NCI-H187 (cell line): ENCODE results near the gene RLN3.
A peak's percentile ranks its signal among the peaks of the same experiment; 100 is the strongest.

Experiments
- DNase-seq, 2 experiments: peaks; one replicate each; lab custom pipeline; 2025; lab: John Stamatoyannopoulos, UW

Gene RLN3, protein sequence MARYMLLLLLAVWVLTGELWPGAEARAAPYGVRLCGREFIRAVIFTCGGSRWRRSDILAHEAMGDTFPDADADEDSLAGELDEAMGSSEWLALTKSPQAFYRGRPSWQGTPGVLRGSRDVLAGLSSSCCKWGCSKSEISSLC

DNA sequence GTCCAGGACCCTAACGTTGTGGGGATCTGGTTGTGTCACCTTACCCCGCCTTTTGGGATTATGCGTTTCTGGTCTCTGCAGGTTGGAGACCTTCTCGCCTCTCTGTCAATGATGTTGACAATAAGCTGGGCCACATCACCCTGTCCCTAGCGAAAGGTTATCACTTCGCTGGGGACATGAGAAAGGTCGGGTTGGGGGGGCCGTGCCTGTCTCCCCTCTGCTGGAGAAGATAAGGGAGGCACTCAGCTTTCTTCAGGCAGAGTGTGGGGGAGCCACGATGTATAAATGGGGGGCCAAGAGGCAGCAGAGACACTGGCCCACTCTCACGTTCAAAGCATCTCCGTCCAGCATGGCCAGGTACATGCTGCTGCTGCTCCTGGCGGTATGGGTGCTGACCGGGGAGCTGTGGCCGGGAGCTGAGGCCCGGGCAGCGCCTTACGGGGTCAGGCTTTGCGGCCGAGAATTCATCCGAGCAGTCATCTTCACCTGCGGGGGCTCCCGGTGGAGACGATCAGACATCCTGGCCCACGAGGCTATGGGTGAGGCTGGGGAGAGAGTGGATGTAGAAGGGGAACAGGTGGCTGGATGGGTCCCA, at the start of gene RLN3:
Gene RLN3 (plus strand): TSS at position 293 of the 595 bp plus-strand sequence. CDS start 57 bp downstream, at position 350.
- no peak for DNase-seq

DNA sequence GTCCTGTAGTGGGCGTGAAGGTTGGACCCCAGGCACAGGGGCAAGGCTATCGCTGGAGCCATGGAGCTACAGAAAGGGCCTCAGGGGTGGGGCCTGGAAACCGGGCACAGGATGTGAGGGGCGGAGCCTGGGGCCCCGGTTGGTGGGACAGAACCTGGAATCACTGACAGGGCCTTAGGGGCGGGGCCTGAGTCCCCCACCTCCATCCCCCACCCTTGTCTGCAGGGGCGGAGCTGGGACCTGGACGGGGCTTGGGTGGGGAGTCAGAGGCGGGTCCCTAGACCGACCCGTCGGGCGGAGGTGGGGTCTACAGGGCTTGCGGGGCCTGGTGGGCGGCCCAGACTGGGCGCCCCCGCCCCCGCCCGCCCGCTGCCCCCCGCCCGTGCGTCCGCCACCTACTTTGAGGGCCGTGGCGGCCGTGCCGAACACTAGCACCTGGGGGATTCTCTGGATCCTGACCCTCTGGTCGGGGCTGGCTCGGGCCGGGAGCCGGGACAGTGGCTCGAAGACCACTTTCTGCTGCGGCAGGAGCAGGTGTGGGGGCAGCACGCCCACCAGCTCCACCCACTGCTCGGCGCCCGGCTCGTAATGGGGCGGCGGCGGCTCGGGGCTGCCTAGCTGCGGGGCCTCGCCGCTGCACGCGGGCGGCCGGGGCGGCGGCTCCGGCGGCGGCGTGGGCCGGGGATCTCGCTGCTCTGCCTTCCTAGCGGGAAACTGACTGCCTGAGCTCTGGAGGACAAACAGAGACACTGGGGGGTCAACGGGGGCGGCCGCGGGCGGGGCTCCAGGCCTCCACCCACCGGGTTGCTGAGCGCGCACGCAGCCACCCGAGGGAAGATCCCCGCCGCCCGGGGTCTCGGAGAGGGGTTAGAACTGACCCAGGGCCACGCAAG, 49.4 kb upstream of the RLN3 start:
- DNase-seq: no peak

DNA sequence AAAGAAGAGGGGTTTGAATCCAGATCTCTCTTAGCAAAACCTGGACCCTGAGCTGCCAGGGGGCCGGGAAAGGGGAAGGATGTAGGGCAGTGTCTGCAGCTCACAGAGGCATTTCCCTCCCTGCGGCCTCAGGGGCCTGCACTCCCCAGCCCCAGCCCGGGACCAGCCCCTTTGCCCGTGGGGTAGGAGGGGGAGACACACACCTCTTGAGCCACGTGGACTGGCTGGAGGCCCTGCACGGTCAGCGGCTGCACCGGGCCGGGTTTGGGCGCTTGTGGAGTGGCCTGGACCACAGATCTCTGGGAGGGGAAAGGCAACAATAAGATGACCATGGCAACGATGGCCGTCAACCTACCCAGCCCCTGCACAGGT, 48.7 kb upstream of the RLN3 start:
- DNase-seq: no peak

DNA sequence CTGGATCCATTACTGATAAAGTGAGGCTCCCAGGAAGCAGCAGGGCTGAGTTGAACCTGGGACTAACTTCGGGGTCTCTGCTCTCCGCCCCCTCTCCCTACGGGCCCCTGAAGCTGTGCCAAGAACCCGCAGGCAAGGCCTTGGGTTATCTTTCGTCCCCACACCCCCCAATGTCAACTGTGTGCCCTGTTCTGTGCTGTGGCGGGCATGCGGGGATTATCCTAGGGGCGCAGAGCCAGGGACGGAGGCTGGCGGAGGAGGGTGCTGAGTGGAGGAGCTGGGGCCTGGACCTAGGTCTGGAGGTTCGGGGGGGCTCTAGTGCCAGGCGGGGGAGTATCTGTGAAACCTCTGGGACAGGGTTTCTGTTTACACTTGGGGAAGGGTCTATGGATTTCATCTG, 48.3 kb upstream of the RLN3 start:
- DNase-seq: no peak

DNA sequence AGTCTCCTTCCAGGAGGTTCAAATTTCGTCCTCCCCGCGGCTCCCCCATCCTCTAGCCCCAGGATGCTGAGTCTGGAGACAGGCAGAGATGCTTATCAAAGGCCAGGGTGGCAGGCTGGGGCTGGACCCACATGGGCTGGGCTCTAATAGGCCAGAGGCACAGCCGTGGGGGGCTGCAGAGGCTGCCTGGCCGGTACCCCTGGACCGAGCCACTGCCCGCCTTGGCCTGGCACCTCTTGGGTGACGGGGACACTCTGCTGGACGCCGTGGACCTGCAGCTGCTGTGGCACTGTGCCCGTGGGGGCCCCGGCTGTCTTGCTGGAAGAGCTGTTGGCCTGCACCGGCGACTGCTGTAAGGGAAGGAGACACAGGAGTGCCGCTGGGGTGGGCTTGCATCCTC, 47.6 kb upstream of the RLN3 start:
- DNase-seq: no peak

DNA sequence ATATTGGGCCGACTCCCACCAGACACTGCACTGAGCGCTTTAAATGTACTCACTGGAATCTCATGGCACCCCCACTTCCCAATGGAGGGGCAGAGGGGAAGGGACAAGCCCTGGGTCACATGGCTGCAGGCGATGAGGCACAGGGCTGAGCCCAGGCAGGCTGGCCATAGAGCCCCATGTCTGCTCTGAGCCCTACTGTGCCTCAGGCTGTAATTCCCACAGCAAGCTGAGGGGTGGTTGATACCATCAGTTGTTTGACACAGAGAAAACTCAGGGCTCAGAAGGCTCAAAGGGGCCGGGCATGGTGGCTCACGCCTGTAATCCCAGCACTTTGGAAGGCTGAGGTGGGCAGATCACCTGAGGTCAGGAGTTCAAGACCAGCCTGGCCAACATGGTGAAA, 46.9 kb upstream of the RLN3 start:
- no peak for DNase-seq

DNA sequence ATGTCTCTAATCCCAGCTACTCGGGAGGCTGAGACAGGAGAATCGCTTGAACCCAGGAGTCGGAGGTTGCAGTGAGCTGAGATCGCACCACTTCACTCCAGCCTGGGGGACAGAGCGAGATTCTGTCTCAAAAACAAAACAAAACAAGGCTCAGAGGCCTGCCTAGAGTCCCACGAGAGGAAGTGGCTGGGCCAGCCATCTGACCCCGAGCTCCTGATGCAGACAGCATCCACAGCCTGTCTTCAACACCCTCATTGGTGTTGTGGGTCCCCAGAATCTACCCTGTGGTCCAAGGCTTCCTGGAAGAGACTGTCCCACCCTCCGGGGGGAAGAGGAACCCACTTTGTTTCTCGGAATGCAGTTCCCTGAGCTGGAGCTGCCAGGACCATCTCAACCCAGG, 46.5 kb upstream of the RLN3 start:
- no peak for DNase-seq

DNA sequence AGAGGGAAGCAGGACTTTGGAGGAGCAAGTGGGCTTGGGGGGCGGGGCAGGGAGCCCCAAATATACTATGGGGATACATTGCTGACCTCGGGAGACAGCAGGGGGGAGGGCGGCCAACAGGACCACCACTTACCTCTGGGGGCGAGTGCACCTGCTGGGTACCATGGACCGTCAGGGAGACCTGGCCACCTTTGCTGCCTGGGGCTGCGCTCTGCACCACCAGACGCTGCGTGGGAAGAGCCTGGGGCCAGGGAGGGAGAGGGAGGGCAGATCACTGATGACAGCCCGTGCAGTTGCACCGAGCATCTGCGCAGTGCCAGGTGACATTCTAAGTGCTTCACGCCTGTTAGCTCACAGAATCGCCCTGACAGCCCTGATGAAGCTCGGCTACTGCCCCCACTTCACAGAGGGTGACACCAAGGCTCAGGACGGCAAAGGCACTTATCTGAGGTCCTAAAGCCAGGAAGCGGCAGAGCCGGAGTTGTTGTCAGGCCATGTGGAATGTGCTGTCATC, 45.9 kb upstream of the RLN3 start:
- no peak for DNase-seq

DNA sequence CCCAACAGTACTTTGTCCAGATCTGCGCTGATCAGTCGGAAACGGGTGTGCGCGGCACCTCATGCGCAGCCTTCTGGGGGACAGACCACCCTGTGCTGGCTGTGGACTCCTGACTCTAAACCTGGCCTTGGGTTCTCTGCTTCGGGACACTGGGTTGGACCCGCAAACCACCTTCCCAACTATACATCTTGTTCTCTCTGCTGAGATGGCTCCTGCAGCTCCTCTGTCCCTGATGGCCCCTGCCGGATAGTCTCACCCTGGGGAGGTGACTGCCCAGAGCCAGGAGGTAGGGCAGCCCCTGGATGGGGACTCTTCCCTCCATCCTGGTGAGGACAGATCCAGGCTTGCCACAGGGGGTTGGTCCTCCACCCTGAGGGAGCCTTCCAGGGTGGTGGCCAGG, 45.2 kb upstream of the RLN3 start:
- DNase-seq: no peak

DNA sequence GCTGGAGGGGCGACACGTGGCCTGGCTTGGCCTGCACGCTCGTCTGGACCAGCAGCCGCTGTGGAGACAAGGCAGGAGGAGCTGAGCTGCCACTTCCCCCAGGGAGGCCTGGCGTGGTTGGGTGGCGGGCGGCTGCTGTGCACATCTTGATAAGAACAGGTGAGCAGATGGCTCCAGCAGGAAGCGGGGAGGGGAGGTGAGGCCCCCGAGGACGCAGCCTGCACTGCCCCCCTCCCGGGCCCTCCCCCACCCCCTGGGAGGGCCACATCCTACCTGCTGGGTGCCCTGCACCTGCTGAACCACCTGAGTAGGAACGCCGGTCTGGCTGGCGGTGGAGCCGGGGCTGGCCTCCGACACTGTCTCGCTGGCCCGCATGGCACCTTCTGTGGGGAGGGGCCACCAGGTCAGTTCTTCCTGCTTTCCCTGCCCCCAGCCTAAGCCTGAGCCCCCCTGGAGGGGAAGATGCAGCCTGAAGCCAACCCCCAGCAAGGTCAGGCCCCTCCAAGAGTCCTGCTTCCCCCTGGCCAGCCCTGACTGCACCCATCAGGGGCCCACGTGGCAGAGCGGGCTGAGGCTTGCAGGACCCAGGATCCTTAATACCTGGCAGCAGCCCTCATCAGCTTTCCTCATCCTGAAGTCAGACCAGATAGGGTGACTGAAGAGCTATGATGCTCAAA, 44.6 kb upstream of the RLN3 start:
- peak; percentile 3 to 22 for DNase-seq

DNA sequence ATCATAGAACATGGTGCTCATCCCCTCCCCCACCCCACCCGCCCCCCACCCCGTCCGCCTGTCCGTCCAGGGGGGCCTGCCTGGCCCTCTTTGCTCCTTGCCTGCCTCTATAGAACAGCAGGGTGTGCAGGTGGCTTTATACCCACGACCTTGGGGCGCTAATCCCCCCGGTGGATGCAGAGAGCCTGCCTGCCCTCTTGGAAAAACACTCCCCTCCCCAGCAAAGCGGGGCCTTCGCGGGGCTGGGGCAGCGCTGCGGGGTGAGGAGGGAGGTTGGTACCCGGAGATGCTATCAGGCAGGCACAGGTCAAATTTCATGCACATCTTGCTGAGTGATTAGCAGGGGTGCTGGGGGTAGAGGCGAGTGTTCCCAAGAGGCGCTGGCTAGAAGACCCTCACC, 43.8 kb upstream of the RLN3 start:
- DNase-seq: no peak

DNA sequence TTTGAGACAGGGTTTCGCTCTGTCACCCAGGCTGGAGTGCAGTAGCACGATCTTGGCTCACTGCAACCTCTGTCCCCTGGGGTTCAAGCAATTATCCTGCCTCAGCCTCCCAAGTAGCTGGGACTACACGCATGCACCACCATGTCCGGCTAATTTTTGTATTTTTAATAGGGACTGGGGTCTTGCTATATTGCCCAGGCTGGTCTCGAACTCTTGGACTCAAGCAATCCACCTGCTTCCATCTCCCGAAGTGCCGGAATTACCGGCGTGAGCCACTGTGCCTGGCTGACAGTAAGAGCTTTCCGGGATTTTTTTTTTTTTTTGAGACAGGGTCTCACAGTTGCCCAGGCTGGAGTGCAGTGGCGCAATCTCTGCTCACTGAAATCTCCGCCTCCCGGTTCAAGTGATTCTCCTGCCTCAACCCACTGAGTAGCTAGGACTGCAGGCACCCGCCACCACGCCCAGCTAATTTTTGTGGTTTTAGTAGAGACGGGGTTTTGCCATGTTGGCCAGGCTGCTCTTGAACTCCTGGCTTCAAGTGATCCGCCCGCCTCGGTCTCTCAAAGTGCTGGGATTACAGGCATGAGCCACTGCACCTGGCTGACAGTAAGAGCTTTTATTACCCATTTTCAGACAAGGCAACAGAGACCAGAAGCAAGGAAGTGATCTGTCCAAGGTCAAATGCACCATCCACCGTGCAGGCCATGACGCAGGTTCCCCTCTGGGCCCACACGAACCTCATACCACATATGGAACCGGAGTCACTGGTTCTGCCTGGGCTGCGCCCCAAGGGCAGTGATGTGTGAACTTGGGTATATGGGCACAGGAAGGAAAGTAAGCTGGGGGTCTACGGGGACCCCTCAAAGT, 42.8 kb upstream of the RLN3 start:
- peak in 1 of 2 experiments; percentile 38 for DNase-seq

DNA sequence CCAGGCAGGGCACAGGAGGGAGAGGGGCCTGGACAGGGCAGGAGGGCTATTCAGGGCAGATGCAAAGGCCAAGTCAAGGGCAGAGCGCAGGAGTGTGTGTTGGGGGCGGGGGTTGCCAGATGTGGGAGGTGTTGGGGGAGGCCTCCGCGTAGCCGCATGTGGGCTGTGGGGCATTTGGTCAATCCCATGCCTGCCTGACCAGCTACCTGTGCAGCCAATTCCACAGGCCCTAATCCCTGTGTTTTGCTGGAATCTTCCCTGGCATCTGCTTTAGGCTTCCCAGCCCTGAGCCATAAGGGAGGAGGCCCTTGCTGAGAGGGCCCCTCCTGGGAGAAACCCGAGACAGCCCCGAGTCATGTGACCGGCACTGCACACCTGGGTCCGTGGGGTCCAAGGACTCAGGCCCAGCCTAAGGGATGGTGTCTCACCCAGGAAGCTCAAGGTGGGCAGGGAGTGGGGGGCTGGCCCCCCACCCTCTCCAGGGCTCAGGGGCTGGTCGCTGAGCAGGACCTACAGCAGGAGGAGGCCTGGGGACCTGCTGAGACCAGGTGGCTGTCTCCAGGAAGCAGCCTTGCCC, 42.1 kb upstream of the RLN3 start:
- DNase-seq: peak; percentile 21 to 46

DNA sequence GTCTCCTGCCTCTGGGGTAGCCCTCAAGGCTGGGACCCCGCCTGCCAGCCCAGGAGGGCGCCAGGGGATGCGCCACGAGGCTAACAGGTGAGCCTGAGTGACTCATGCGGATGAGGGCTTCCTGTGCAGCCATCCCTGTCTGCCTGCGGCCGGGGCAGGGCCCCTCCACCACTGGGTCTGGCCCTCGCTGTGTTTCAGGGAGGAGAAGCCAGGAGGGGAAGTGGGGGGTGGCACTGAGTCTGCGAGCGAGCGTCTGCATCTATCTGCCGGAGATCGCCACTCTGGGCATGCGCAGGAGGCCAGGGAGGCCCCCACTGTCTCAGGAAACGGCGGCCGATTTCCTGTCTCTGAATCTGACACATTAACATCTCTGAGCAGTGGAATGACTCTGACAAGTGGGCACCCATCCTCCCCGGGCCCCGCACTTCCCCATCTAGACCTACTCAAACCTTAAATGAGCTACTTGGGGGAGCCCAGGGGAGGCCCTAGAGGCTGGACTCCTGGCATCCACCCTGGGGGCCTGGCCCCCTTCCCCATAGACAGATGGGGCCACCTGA, 41.5 kb upstream of the RLN3 start:
- peak; percentile 46 for DNase-seq

DNA sequence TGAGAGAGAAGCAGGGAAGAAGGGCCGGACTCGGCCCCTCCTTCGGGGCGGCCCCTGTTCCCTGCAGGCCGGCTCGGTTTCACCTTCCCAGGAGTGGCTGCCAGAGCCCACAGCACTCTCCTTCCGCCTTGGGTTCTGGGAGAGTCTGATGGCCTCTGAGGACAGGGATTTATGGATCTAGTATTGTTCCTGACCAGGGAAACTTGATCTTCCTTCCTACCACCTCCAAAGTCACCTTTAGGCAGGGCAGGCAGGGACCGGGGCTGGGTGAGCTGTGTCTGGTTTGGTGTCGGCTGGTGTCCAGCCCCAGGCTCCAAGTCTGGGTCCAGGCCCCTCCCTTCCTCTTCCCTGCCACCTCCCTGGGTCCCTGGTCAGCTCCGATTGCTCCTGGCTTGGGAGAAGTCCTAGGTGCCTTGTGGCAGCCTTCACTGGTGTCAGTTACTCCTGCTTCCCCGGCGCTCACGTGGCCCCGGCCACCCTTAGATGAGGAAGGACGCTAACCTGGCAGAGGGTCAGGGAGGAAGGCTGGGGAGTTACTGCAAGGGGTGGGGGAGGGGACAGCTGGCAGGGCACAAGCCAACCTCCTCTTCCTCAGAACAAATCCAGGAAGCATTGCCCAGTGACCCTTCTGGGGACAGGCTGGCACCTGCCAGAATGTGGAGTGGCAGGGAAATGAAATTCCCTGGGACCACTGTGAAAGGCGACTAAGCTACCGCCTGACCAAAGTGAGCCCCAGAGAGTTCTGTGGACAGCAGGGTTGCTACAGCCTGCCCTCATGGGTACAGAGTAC, 40.7 kb upstream of the RLN3 start:
- no peak for DNase-seq

DNA sequence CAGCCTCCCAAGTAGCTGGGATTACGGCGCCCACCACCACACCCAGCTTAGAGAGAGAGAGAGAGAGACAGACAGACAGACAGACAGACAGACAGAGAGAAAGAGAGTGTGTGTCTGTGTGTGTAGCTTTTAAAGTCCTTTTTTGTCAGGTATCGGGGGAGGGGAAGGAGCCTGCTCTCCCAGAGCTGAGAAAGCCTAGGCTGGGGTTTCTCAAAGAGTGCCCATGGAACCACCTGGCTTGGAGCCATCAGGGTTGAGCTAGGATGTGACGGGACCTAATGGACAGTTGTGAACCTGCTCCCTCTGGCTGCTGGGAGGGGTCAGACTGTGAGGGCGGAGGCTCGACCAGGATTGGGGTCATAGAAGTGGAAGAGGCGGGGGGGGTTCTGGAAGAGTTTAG, 38.5 kb upstream of the RLN3 start:
- DNase-seq: no peak

DNA sequence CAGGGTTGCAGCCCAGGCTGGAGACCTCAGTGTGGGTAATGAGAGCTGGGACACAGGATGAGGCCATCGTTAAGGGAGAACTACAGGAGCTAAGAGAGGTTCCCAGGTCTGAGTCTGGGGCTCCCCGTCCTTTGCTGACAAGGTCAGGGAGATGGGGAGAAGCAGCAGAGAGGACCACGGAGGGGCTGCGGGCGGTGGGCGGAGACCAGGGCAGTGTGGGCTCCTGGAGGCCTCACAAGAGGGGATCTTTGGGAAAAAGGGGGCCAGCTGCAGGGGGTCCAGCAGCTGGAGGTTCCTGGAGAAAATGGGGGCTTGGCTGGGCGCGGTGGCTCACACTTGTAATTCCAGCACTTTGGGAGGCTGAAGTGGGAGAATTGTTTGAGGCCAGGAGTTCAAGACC, 37.9 kb upstream of the RLN3 start:
- DNase-seq: no peak

DNA sequence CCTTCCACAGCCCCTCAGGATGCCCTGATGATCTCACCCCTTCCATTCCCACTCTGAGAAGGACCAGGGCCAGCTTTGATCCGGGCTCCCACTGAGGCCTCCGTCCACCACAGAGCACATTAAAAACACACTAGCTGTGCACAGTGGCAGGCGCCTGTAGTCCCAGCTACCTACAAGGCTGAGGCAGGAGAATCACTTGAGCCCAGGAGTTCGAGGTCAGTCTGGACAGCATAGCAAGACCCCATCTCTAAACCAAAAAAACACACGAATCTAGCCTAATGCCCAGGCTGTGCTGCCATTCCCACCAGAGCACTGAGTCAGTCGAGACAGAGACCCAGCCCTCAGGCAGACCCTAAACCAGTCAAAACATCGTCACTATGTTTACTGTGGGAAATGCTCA, 35.9 kb upstream of the RLN3 start:
- no peak for DNase-seq

DNA sequence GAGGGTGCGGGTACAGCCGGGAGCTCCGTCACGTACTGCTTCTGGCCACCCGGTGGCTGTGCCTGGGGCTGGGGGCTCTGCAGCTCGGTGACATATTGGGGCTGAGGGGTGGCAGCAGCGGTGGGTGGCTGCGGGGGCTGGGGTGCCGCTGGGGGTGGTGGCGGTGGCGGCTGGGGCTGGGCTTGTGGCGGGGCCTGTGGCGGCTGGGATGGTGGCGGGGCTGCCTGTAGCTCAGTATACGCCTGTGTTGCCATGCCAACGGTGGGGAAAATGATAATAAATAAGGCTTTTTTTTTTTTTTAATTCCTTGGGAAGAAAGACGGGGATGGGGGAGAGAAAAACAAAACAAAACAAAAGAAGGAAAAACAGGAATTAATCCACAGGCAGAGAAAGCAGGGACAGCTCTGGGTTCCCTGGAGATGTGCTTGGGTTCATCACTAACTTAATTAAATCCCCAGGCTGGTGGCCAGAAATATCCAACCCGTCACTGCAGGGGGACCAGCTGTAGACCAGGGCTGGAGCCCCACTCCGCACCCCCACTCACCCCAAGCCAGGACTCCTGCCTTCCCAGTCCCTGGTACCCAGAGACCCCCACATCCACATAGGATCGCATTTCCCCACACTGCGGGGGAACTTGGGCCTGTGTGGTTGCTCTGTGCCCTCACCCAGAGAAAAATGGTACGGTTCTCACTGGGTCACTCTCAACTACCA, 34.2 kb upstream of the RLN3 start:
- no peak for DNase-seq
